GDM1 (cell line): ENCODE results near the gene PM20D1.
A peak's percentile ranks its signal among the peaks of the same experiment; 100 is the strongest.

Source experiments
- DNase-seq: peaks from one replicate; lab custom pipeline; 2025; lab: John Stamatoyannopoulos, UW

The PM20D1 gene

DNA sequence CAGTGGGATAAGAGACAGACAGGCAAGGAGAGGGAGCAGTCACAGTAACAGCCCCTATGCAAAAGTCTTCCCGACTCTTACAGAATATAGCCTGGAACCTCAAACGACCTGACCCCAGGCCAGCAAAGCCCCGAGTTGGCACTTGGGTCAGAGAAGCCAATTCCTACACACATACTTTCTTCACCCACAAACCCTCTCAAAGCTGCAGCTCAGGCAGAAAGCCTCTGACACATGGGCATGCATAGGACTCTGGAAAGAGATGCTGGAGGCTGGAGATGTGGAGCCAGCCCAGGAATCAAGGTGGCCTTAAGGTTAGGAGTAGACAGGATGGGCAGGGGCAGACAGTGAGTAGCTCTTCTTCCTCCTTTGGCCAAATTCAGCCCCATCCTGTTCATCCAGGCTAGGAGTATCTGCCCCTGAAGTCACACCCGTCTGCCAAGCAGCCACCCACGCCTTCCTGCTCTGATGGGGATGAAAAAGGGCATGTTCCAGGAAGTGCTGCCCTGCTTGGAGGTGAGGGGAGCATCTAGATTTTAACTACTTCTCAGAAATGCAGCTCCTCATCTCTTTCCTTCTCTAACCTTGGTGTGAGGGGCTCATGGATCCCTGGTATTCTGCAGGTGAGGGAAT, 44.7 kb downstream of the PM20D1 start:
- no peak for DNase-seq

DNA sequence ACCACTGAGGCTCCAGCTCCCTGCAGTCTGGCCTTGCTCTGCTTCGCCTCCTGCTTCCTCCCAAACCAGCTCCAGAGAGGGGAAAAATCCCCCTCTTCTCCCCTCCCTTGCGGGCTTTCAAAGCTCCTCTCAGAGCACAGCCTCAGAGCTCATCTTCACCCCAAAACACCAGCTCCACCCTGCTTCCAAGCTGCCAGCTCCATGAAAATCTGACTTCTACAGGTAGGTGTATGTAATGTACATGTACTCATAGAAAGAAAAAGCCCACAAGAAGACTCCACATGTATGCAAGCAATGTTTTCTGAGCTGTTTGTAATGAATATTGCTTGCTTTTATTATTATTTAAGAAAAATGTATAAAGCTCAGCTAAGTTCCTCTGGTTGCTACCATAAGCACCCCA, 45.3 kb downstream of the PM20D1 start:
- DNase-seq = no peak

DNA sequence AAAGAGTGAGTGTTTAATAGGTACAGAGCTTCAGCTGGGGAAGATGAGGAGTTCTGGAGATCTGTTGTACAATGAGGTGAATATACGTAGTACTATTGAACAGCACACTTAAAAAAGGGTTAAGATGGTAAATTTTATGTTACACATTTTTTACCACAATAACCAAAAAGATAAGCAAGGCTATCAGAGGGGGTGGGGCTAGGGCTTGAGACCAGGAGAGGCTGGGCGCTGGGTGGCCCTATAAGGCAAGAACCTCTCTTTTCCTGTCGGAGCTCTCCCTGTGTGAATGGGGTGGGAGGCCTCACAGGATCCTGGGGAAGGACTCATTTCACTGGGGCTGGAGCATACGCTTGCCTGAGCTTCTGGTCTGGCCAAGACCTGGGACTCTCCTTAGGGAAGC, 45.9 kb downstream of the PM20D1 start:
- DNase-seq = no peak

DNA sequence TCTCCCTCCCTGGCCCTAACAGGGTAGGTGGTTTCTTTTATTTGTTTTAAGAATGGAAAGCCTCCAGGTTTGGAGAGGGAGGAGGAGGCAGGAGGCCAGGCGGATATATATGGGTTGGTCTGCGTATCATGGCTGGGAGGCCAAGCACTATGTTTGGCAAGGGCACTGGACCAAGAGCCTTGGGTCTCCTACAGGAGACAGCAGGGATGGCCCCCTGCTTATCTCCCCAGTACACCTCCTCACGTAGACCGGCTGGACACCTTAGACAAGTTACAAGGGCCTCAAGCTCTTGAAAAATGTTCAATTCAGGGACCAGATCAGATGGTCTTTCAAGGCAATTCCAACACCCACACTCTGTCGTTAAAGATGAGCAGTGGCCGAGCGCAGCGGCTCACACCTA, 47.9 kb downstream of the PM20D1 start:
- DNase-seq = no peak

DNA sequence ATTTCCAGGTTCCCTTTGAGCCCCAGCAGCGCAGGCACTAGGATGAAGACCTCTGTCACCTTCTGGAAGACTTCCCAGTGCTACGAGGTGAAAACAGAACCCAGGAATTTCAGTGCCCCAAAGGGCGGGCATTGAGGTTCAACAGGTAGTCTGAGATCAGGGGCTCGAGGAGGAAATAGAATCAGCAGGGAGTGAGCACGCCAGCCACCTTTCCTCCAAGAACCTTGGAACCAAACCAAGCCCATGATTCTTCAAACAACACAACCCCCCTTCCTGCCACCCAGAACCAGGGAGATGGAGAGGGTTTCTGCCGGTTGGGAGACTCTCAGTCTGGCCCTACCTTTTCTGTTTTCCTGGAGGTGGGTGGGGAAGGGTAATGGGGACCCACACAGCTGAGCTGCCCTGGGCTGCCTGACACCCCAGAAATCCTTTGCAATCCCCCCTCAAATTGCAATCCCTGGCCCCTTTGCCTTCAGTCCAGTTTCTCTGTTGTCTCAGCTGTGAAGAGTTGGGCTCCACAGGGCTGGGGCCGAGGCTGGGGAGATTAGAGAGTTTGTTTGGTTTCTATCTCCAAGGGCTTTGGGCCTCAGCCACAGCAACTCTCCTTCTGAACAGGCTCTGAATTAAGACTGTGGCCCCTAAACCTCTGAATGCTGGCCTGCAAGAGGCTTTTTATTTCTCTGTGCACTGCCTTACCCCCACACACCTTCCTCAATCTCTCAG, 48.8 kb downstream of the PM20D1 start:
- DNase-seq = no peak

DNA sequence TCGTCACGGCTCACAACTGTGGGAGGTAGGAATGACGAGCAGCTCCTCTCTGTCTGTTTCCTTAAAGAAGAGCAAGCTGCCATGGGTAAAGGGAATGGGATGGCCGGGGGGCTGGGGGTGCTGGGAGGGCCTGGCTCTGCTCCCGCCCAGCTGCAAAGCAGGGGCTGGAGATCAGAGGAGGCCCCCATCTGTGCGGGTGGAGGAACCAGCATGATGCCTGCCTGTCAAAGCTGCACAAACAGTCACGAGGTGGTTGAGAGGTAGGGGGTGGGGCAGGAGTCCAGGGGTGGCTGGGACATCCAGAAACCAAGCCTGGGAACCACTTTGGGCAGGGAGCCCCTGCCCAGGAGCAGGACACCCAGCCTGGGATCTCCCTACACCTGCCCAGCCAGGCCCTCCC, 49.5 kb downstream of the PM20D1 start:
- no peak for DNase-seq

DNA sequence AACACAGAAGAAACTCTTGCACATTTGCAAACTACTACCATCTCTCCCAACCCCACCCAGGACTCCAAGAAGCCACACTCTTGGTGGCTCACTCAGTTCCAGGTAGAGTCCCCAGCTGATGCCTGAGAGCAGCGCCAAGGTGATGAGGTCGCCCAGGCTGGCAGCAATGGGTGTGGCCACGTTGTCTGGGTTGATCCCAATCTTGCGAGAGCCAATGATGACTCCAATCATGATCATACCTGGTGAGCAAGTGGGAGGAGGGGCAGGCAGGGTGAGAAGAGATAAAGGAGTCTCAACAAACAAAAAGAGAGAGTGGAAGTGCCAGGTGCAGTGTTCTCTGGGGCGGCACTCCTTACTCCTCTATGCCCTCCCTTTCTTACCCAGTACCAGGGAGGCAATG, 51.4 kb downstream of the PM20D1 start:
- DNase-seq = no peak

DNA sequence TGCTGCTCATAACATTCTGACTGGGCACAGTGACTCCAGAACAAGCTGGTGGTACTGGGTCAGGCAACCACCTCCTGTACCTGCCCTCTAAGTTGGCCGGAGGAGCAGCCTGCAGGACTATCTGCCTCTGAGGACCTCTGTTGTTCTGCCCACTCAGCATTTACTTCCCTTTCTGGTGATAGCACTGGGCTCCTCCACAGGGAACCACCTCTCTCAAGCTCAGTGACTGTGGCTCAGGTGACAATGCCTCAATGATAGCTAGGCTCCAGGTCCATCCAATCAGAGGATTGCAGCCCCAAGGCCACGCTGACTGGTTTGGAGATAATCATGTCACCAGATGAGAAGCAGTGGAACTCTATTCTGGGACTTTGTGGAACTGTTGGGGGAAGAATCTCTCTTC, 52.8 kb downstream of the PM20D1 start:
- no peak for DNase-seq

DNA sequence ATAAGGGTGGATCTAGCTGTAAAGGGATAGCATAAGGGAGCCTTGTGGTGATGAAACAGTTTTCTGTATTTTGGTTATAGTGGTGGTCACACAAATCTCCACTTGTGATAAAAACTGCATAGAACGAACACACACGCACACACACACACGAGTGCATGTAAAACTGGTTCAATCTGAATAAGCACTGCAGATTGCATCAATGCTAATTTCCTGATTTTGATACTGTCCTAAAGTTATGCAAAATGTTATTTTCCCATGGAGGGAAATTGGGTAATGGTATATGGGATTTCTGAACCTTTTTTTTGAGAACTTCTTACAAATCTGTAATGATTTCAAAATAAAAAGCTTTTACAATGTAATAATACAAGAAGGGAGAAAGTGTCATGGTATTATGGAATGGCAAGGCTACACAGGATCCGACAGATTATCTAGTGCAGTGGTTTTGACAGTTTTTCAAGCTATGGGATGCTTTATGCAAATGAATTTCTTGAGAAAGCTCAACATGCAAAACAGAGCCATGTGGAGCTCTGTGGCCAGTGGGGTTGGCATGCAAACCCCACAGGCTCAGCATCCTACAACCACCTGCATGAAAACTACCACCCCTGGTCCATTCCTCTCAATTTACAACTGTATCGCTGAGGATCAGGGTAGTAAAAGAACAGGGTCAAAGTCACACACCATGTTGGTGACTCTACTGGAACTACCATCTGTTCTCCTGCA, 55.8 kb downstream of the PM20D1 start:
- DNase-seq = no peak

DNA sequence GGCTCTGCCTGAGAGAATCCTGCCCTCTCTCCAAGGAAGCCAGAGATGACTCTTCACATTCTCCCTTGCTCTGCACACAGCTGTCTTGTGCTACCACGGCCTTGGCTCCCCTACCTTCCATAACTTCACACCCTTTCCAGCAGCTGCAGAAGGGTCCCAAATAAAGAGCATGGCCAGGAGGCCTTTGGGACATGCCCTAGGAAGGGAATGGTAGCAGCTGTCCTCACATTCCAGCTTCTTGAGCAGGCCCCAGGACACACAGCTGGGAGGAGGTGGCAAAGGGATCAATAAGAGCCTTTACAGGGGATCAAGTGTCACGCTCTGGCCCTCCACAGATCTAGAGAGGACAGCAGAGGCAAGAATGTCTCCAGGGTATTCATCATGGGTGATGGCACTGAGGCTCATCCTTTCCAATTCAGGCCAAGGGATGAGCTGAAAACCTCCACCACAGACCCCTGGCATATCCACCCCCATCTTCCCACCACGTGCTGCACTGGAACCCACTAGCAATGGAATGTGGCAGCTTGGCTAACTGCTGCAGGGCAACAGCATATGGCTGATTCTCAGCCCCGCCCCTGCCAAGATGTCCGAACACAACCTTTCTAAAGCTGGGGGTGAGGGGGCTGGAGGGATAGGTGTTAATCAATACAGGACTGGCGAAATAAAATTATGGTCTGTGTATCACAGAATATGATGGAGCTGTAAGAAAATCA, 56.8 kb downstream of the PM20D1 start:
- DNase-seq = no peak

DNA sequence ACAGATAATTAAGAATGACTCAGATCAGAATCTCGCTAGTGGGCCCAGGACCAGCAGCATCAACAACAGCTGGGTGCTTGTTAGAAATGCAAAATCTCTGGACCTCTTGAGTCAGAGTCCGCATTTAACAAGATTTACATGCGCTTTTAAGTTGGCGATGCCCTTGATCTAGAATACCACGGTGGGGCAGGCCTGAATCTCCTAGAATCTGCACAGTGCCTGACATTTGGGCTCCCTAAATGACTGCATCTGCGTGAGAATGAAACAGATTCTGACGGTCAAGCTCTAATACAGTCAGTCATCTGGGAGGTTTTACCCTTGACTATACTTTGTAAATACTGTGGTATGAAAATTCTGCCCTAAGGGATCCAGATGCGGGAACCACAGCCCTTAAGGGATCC, 57.5 kb downstream of the PM20D1 start:
- no peak for DNase-seq

DNA sequence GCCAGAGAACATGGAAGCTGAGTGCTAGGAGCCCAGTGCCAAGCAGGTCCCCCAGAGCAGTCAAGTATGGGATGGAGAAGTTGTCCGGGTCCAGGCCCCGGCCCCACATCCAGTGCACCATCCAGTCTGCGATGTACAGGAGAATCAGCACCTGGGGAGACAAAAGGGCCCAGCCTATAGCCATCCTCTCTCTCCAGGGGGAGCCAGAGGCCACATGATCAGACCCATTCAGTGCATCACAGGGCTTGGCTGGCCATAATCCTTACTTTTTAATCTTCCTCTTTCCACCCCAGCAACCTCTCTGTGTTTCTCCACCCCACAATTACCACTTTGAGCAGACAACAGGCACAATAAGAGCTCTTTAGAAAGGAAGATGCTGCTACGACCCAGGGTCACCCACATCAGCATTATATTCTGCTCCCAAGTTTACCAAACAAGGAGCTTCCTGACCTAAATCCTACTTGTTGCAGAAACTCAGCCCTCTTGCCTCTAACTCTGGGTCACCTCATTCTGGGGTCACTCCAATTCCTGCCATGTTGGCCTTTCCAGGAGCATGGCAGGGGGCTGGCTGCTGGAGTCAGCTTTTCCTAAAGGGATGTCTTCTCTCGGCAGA, 58.3 kb downstream of the PM20D1 start:
- DNase-seq = peak; percentile 33

DNA sequence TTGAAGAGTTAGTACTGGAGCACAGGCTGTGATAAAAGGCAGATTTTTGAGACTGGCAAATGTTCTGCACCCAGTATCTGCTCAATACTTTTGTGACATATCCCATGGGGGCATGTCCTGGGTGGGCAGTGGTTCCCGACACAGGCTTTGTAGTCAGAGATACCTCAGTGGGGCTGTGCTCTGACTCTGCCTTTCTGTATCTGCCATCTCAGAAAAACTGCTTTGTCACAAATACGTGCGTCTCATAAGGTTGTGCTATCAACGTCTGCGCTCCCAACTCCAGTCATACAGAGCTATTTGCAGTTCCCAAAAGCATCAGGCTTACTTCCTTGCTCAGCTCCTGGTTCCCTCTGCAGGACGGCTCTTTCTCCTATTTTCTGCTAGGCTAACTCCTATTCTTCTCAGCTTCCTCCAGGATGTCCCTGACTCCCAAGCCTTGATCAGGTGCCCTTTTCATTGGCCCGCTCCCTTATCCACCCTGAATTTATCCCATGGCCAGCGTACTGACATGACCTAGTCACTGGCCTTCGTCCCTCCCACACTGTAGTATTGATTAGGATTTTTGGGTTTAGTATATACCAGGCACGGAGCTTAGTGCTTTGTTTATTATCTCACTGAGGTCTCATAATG, 62.5 kb downstream of the PM20D1 start:
- no peak for DNase-seq

DNA sequence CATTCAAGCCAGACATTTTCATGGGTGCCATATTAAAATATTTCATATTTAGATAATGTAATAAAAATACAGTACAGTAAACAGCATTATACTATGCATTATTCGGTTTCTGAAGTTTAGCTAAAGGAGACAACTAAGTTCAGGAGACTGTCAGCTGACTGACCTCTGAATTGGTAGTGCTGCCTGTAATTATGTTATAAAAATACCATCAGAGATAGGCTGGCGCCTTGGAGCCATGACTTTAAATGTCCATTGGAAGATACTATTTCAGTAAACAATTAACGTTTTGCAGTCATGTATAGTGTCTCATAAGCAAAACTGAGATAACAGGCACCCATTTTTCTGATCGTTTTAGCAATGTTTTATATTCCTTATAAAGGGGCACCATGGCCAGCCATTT, 63.3 kb downstream of the PM20D1 start:
- DNase-seq = no peak

DNA sequence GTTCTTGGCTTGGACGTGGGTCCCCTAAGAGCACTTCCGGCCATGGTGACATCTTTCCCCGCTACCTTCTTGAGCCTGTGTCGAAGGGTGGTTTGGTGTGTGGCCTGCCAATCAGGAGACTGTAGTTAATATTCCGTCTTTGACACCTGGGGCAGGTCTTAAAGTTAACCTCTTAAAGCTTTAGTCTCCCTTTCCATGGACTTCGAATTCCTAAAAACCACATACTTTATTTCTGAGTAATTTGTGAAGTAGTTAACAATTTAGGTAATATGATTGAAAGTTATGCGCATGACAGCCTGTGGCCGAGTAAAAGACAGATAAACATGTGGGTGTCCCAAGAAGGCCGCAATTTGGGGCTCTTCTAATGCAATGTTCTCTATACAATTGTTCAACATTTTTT, 64.5 kb downstream of the PM20D1 start:
- DNase-seq = no peak

DNA sequence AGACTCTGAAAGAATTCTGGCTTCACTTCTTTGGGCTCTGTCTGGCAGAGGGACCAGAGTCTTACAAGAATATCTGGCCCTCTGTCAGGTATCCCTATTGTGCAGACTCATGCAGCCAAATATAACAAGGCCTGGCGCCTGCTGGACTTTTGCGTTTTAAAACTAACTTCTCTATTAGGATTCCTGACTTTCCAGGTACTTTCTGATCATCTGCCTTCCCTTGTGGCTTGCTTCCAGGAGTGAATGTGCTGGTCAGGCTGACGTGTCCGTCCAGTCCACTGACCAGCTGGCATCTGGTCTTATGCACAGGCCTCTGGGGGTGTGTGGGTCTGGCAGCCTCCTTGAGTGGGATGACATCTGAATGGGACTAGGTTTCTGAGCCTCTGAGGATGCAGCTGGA, 66.0 kb downstream of the PM20D1 start:
- no peak for DNase-seq

DNA sequence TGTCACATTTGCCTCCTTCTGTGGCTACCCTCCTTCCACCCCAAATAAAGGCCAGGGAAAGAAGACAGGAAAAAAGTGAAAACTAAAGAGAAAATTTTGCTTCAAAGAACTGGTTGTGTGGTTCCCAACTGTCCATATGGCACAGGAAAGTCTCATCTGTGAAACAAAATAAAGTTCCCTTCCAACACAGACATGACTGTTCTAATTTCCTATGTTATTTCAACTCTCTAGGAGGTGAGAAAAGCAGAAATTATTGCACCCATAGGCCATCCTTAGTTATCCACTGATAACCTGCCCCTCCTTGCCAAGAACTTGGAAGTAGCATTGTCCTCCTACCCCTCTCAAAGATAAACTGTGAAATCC, 66.5 kb downstream of the PM20D1 start:
- DNase-seq = no peak

DNA sequence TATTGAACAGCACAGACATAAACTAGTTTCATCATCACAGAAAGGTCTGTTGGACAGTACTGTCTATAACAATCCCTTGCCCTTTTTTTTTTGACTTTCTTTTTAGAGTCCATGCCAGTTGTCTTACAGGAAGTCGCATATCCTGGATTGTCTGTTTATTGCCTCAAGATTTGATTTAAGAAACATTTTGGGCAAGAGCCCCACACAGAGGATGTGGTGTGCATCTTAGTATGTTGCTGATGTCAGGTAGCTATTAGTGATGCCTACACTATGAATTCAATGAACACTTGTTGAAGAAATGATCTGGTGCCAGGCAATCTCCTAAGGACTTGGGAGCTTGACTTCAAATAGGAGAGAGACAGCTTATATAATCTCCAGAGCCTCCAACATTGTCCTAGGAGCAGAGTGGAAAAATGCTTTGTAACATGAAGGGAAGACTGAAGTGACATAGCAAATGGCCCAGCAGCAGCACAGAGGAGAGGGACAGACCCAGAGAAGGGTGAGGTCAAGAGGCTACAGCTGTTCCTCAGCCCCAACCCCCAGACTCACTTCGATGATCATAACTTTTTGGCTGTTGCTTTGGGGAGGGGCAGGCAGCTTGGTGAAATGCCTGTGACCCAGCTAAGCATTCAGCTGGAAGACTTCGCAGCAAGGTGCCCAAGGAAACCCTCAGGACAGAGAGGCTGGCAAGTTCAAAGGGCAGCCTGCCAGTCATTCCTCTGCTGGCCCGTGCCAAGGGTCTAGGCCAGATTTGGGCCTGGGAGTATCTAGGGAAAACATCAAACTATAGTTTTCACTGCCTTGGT, 67.1 kb downstream of the PM20D1 start:
- no peak for DNase-seq

DNA sequence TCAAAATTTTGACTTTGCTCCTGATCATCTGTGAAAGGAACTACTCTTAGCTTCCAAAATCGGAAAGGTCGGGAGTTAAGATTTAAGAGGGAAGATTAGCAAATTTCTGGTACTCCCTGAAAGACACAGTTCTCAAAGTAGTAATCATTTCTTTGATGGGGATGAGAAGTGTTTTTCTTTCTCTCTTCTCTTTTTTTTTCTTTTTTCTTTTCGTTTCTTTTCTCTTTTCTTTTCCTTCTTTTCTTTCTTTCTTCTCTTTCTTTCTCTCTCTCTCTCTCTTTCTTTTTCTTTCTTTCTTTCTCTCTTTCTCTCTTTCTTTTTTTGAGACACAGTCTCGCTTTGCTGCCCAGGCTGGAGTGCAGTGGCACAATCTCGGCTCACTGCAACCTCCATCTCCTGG, 69.6 kb downstream of the PM20D1 start:
- no peak for DNase-seq
